SU-DHL-6 (cell line): Measurements from ENCODE around the gene TRDN.

ENCODE experiments used
- H2AFZ ChIP-seq: fragments of 200-600 bp; sonication (generic); 2 replicates; pipeline ENCODE4 v1.6.1; 2014; ENCODE audit warnings: low read depth, mild to moderate bottlenecking, moderate library complexity, mixed read lengths, antibody characterized with exemption, low read length; ENCODE audit not compliant: severe bottlenecking
- H3F3A ChIP-seq: fragments of 200-600 bp; shearing (Covaris generic); 2 replicates; pipeline ENCODE4 v1.6.0; 2016; ENCODE audit warnings: antibody characterized with exemption, mild to moderate bottlenecking; ENCODE audit not compliant: insufficient read depth
- H3K27ac ChIP-seq: fragments of 200-600 bp; sonication (generic); 2 replicates; pipeline ENCODE4 v1.5.1; 2016; ENCODE audit warnings: low read depth, mild to moderate bottlenecking, low read length, moderate library complexity, mixed read lengths
- H3K27me3 ChIP-seq: fragments of 200-600 bp; sonication (generic), shearing (Covaris generic); 2 replicates; pipeline ENCODE4 v1.6.0; 2014; ENCODE audit warnings: mild to moderate bottlenecking, low read length
- H3K36me3 ChIP-seq: fragments of 200-600 bp; sonication (generic); 2 replicates; pipeline ENCODE4 v1.6.1; 2014; ENCODE audit warnings: mild to moderate bottlenecking, low read length, mixed read lengths
- H3K4me2 ChIP-seq: fragments of 300-600, 200-600 bp; shearing (Covaris generic), sonication (generic); 2 replicates; pipeline ENCODE4 v1.6.0; 2014; ENCODE audit warnings: low read length, low read depth, mild to moderate bottlenecking; ENCODE audit not compliant: poor library complexity, severe bottlenecking
- H3K4me3 ChIP-seq: fragments of 200-600 bp; sonication (generic); 2 replicates; pipeline ENCODE4 v1.5.1; 2014; ENCODE audit warnings: antibody characterized with exemption, low read length, mild to moderate bottlenecking, mixed read lengths; ENCODE audit not compliant: insufficient read depth, poor library complexity, severe bottlenecking
- H3K79me2 ChIP-seq: fragments of 200-600 bp; sonication (generic); 2 replicates; pipeline ENCODE4 v1.6.1; 2014; ENCODE audit warnings: mild to moderate bottlenecking, low read length, moderate library complexity; ENCODE audit not compliant: insufficient read depth
- H3K9ac ChIP-seq: fragments of 200-600 bp; sonication (generic); 2 replicates; pipeline ENCODE4 v1.7.0; 2014; ENCODE audit warnings: mild to moderate bottlenecking, low read length
- H3K9me2 ChIP-seq: fragments of 200-600 bp; sonication (generic); replicated peaks from 2 replicates; pipeline ENCODE4 v1.6.1; 2014; ENCODE audit warnings: low read length; ENCODE audit not compliant: insufficient read depth
- H3K9me3 ChIP-seq: fragments of 200-600 bp; sonication (generic); 2 replicates; pipeline ENCODE4 v1.6.1; 2014; ENCODE audit warnings: low read length, mixed read lengths; ENCODE audit not compliant: insufficient read depth
- H4K20me1 ChIP-seq: fragments of 200-600 bp; sonication (generic); 2 replicates; pipeline ENCODE4 v1.6.1; 2014; ENCODE audit warnings: low read depth, mild to moderate bottlenecking, antibody characterized with exemption, low read length, moderate library complexity, mixed read lengths
- CTCF ChIP-seq: fragments of 200-600 bp; sonication (generic); IDR thresholded peaks from one replicate; pipeline ENCODE4 v1.5.1; 2017; ENCODE audit warnings: antibody characterized with exemption, mild to moderate bottlenecking, low read length, moderate library complexity; ENCODE audit not compliant: insufficient read depth, poor library complexity, severe bottlenecking
- EZH2phosphoT487 ChIP-seq: fragments of 200-600 bp; sonication (generic), shearing (Covaris generic); conservative IDR thresholded peaks from 2 replicates; pipeline ENCODE4 v1.6.1; 2018; ENCODE audit warnings: mild to moderate bottlenecking, antibody characterized with exemption, low read length, moderate library complexity, mixed read lengths

TRDN gene

GRCh38 chr6:123338394-123338793 is 298.4 kb downstream of the TRDN start:
- no peaks in the 10 kb centered on the region for H3K36me3 ChIP-seq
- no peaks in the 10 kb centered on the region for H3K9me3 ChIP-seq
- H3K27ac ChIP-seq: no peak overlapping the region
- no peaks in the 10 kb centered on the region for H4K20me1 ChIP-seq
- H3K4me3 ChIP-seq: no peak overlapping the region
- H3K9me2 ChIP-seq: no peaks in the 10 kb centered on the region
- H3K79me2 ChIP-seq: no peaks in the 10 kb centered on the region
- H2AFZ ChIP-seq: no peak overlapping the region
- no peak overlapping the region for H3K4me2 ChIP-seq
- no peaks in the 10 kb centered on the region for H3F3A ChIP-seq
- no peaks in the 10 kb centered on the region for H3K27me3 ChIP-seq
- no peak overlapping the region for H3K9ac ChIP-seq
- TF ChIP-seq CTCF (no peak), EZH2phosphoT487 (no peak)

GRCh38 chr6:123333000-123333756 is 303.6 kb downstream of the TRDN start:
- Histone ChIP-seq H4K20me1 (no peaks in the 10 kb centered on the region), H3K9me2 (no peaks in the 10 kb centered on the region), H3F3A (no peaks in the 10 kb centered on the region), H3K4me2 (no peak overlapping the region), H3K36me3 (no peaks in the 10 kb centered on the region), H3K4me3 (no peak overlapping the region), H3K9me3 (no peaks in the 10 kb centered on the region), H3K79me2 (no peaks in the 10 kb centered on the region), H2AFZ (no peak overlapping the region), H3K9ac (no peak overlapping the region), H3K27me3 (no peaks in the 10 kb centered on the region), H3K27ac (no peak overlapping the region)
- TF ChIP-seq EZH2phosphoT487: no peak
- no peak for TF ChIP-seq CTCF

GRCh38 chr6:123332070-123332469 is 304.7 kb downstream of the TRDN start:
- Histone ChIP-seq H3K27me3 (no peaks in the 10 kb centered on the region), H3K79me2 (no peaks in the 10 kb centered on the region), H3K4me3 (no peak overlapping the region), H4K20me1 (no peaks in the 10 kb centered on the region), H3F3A (no peaks in the 10 kb centered on the region), H3K36me3 (no peaks in the 10 kb centered on the region), H3K27ac (no peak overlapping the region), H2AFZ (no peak overlapping the region), H3K4me2 (no peak overlapping the region), H3K9me2 (no peaks in the 10 kb centered on the region), H3K9ac (no peak overlapping the region), H3K9me3 (no peaks in the 10 kb centered on the region)
- no peak for TF ChIP-seq EZH2phosphoT487
- TF ChIP-seq CTCF: no peak
